Measurements from ENCODE around the gene TMEM205.
"Not testable (repeated sequence)": the region's sequence is repeated elsewhere in the genome, so short reads cannot be mapped to it uniquely, and the experiment has no call there.

Gene TMEM205

GRCh38 chr19:11339254-11340098 lies 6.6 kb downstream of the TMEM205 start, which contains the start of gene RAB3D:
TSS of gene RAB3D (minus strand) at chr19:11339657. CDS start at chr19:11337399, 2,258 bp downstream.
- DNase-seq (ENCODE audit: low spot score), result peak; percentile 97

- no peak for DNase-seq (ENCODE audit: low spot score)
Measured at GRCh38 chr19:11338569-11339253, 7.4 kb downstream of the TMEM205 start.

- no peak for DNase-seq (ENCODE audit: low spot score)
Measured at GRCh38 chr19:11338121-11338520, 7.9 kb downstream of the TMEM205 start.

GRCh38 chr19:11337080-11337479 lies 9.0 kb downstream of the TMEM205 start:
- DNase-seq (ENCODE audit: low spot score), result no peak

- DNase-seq (ENCODE audit: low spot score), result no peak
Measured at GRCh38 chr19:11335449-11336146, 10.5 kb downstream of the TMEM205 start.

GRCh38 chr19:11333838-11334237 lies 12.2 kb downstream of the TMEM205 start:
- not testable (repeated sequence) for DNase-seq (ENCODE audit: low spot score)

- DNase-seq (ENCODE audit: low spot score), result no peak
Measured at GRCh38 chr19:11332822-11333221, 13.2 kb downstream of the TMEM205 start.

- no peak for DNase-seq (ENCODE audit: low spot score)
Measured at GRCh38 chr19:11331502-11331901, 14.6 kb downstream of the TMEM205 start.

- no peak for DNase-seq (ENCODE audit: low spot score)
Measured at GRCh38 chr19:11330127-11330526, 15.9 kb downstream of the TMEM205 start.

- no peak for DNase-seq (ENCODE audit: low spot score)
Measured at GRCh38 chr19:11325544-11325943, 20.5 kb downstream of the TMEM205 start.

- DNase-seq (ENCODE audit: low spot score), result no peak
Measured at GRCh38 chr19:11324748-11325389, 21.2 kb downstream of the TMEM205 start.

GRCh38 chr19:11324079-11324661 lies 21.9 kb downstream of the TMEM205 start:
- peak; percentile 89 for DNase-seq (ENCODE audit: low spot score)

- DNase-seq (ENCODE audit: low spot score), result no peak
Measured at GRCh38 chr19:11323601-11324078, 22.4 kb downstream of the TMEM205 start.

GRCh38 chr19:11322269-11323024 lies 23.6 kb downstream of the TMEM205 start:
- DNase-seq (ENCODE audit: low spot score), result no peak

- no peak for DNase-seq (ENCODE audit: low spot score)
Measured at GRCh38 chr19:11321191-11322126, 24.6 kb downstream of the TMEM205 start.

- not testable (repeated sequence) for DNase-seq (ENCODE audit: low spot score)
Measured at GRCh38 chr19:11320278-11320995, 25.6 kb downstream of the TMEM205 start.

GRCh38 chr19:11306337-11306736 lies 39.7 kb downstream of the TMEM205 start:
- DNase-seq (ENCODE audit: low spot score), result no peak

- no peak for DNase-seq (ENCODE audit: low spot score)
Measured at GRCh38 chr19:11304936-11305335, 41.1 kb downstream of the TMEM205 start.

- DNase-seq (ENCODE audit: low spot score), result no peak
Measured at GRCh38 chr19:11300811-11301120, 45.3 kb downstream of the TMEM205 start.
